ENCODE results near the gene TRIM41.
A peak's percentile ranks its signal among the peaks of the same experiment; 100 is the strongest.
"Not testable (repeated sequence)": the region's sequence is repeated elsewhere in the genome, so short reads cannot be mapped to it uniquely, and the experiment has no call there.

TRIM41 gene

DNA sequence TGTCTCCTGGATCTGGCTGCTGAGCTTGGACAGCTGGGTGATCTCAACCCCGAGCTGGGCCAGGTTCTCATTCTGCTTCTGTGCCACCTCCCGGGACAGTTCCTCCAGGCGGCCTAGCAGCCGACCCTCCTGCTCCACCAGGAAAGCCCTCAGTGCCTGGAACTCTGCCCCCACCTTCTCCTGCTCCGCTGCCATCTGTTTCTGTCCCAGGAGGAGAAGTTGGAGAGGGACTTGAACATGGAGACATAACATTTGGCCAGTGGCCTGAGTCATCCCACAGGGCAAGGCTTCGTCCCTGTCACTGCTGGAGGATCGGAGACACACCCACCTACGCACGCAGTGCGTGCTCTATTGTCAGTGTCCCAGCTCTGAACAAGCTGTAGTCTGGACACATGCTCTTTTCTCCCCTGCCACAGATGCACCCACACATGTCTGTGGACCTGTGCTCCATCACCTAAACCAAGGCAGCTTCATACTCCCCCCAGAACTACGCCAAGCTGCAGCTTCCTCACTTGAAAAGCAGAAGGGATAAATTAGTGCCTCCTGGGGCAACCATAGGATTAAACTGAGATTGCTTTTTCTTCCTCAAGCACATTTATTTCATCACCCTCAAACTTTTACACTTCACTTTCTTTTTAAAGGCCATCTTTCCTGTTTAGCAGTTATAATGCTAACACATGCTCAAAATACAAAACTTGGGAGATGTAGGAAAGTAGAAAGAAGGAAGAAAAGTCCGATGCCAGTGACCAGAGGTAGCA lies 23.0 kb upstream of the TRIM41 start:
- Mint-ChIP-seq H3K36me3 (ENCODE audit: low read depth) (no peaks in the 10 kb centered on the region), H3K27ac (no peak overlapping the region), H3K4me3 (no peak overlapping the region), H3K4me1 (ENCODE audit: low read depth) (peaks cover 7% of the 10 kb centered on the region), H3K9me3 (no peaks in the 10 kb centered on the region), H3K27me3 (peaks cover 14% of the 10 kb centered on the region)
- DNase-seq: no peak

DNA sequence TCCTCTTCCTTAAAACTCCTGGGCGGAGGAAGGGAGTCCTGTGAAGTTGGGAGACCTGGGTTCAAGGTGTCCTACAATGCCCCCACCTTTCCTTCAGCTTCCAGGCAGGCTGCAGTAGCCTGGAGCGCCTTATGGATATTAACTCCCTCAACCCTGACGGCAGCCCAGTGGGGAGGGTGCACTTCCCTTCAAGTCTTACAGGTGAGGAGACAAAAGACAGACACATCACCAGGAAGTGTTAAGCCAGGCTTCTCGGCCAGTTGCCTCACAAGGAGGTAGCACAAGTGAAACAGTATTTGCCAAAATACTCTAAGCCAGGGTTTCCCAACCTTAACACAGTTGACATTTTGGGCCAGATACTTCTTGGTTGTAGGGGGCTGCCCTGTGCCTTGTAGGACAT lies 22.3 kb upstream of the TRIM41 start:
- H3K27me3 Mint-ChIP-seq: peaks cover 20% of the 10 kb centered on the region
- H3K4me3 Mint-ChIP-seq: no peak overlapping the region

DNA sequence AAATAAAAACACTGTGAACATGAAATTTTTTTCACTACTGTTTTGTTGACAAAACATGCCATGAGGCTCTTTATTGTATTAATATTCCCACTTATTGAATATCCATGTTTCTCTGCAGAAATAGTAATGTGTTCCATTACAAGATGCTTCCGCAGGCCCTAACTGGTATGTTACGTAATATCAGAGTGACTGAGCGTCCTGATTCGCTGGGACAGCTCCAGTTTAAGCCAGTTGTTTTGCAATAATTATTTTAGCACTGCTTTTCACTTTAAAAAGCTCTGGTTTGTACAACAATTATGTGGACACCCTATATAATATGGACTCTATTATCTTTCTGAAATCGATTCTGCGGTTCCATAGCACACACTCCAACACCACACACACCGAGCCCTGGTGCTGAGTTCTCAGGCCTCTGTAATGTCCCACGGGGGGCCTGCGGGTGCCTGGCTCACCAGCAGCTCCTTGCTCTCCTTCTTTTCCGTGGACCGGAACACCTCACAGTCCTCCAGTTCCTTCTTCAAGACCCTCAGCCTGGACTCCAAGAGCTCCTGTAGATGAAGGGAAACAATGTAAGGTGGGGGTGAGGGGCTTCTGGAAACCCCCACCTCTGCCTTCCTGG lies 19.9 kb upstream of the TRIM41 start:
- H3K27ac Mint-ChIP-seq: no peak overlapping the region
- peak overlapping the region; percentile 75 for H3K4me3 Mint-ChIP-seq
- no peak for DNase-seq
- peaks cover 32% of the 10 kb centered on the region for H3K4me1 Mint-ChIP-seq (ENCODE audit: low read depth)
- peaks cover 32% of the 10 kb centered on the region for H3K27me3 Mint-ChIP-seq
- H3K9me3 Mint-ChIP-seq: no peaks in the 10 kb centered on the region
- peaks cover 4% of the 10 kb centered on the region for H3K36me3 Mint-ChIP-seq (ENCODE audit: low read depth)

More for the DNA sequence above, 22.3 kb upstream of the TRIM41 start:
- Mint-ChIP-seq H3K27ac (no peak overlapping the region), H3K4me1 (ENCODE audit: low read depth) (peaks cover 12% of the 10 kb centered on the region), H3K36me3 (ENCODE audit: low read depth) (no peaks in the 10 kb centered on the region), H3K9me3 (no peaks in the 10 kb centered on the region)
- no peak for DNase-seq

DNA sequence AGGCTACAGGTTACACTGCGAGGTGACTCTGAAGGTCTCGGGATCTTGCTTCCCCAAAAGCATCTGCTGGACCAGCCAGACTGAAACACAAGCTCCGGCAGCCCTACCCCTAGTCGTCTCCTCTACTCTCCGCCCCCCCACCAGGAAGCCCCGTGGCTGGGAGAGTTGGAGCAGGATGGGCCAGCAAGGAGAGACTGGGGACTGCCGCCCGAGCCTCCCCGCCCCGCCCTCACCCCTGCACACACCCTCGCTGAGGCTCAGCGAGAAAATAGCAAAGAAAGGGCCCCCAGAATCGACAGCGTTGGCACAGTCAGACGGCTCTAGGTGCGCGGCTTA lies 19.3 kb upstream of the TRIM41 start:
- Mint-ChIP-seq H3K9me3 (no peaks in the 10 kb centered on the region), H3K36me3 (ENCODE audit: low read depth) (peaks cover 4% of the 10 kb centered on the region), H3K4me3 (peak overlapping the region; percentile 75), H3K4me1 (ENCODE audit: low read depth) (peaks cover 34% of the 10 kb centered on the region), H3K27ac (no peak overlapping the region), H3K27me3 (peaks cover 32% of the 10 kb centered on the region)
- DNase-seq: no peak

DNA sequence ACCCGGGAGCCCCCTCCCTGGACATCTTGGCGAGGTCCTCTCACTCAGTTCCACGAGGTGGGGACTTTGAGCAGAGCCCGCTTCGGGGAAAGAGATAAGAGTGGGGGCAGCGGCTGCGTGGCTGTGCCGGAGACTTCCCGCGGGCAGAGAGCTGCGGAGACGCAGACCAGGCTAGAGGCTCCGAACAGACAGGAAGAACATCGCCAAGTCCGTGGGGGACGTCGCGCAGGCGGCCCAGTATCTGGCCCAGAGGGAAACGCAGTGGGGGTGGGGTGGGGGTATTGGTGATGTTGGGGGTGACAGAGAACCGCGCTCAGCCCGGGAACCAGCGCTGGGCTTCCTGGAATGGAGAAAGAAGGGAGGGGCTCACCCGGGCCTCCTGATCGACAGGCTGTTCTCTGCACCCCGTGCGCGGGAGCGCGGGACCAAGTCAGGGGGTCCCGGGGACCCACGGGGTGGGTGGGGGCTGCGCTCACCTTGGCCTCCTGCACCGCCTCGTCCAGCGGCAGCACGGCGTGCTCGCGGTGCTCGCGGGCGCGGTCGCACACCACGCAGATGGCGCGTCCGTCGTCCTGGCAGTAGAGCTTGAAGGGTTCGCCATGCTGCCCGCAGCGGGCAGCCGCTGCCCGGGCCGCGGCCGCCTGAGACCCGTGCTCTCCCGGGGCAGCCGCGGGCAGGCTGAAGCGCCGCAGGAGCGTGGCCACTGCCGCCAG lies 18.8 kb upstream of the TRIM41 start:
- Mint-ChIP-seq H3K4me3 (peak overlapping the region; percentile 75), H3K27me3 (peaks cover 32% of the 10 kb centered on the region), H3K27ac (peak overlapping the region; percentile 22), H3K36me3 (ENCODE audit: low read depth) (peaks cover 4% of the 10 kb centered on the region), H3K4me1 (ENCODE audit: low read depth) (peaks cover 34% of the 10 kb centered on the region), H3K9me3 (no peaks in the 10 kb centered on the region)
- DNase-seq: peak; percentile 60

DNA sequence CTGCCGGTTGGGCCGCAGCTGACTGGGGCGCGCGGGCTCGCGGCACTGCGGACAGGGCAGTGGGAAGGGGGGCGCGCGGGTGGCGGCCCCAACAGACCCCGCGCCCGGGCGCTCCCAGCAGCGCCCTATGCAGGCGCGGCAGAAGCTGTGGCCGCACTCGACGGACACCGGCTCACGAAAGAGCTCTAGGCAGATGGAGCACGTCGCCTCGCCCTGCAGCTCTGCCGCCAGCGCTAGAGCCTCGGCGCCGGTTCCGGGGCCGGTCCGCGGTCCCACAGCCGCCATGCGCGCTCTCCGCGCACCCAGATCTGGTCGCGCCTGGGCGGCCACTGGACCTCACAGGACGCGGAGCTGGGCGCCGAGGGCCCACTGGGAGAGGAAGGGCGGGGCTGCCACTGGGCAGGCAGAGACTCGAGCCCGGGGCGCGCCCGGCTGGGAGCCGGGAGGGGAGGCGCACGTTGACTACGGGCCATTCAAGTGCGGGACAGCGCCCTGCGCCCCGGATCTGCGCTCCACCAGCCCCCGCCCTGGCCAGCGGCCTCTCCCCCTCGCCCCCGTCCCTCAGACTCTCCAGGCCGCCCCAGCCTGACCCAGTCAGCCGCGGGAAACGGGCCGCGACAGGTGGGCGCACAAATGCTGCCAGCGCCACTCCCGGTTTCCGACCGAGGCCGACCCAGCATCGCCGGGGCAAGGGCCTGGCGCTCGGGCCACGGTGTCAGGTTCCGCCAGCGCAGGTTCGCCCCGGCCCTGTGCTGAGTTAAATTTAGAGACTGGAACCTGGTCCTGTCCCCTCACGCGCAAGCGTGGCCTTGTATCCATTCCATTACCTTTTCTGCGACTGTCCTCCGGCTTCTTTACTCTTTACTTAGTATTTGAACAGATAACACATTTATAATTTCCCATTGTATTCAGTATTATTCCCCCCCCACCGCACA lies 18.0 kb upstream of the TRIM41 start, which contains the start of gene TRIM7:
Gene TRIM7, minus strand, starts transcription at position 371 of the 935 bp plus-strand sequence. Its CDS starts 86 bp downstream, at position 285.
- H3K27me3 Mint-ChIP-seq: peaks cover 32% of the 10 kb centered on the region
- H3K4me3 Mint-ChIP-seq: peak within 1 kb of the TSS; percentile 84
- H3K9me3 Mint-ChIP-seq: no peaks in the 10 kb centered on the region
- peaks cover 4% of the 10 kb centered on the region for H3K36me3 Mint-ChIP-seq (ENCODE audit: low read depth)
- H3K4me1 Mint-ChIP-seq (ENCODE audit: low read depth): peaks cover 34% of the 10 kb centered on the region
- peak; percentile 64 for DNase-seq
- peak within 1 kb of the TSS; percentile 95 for H3K27ac Mint-ChIP-seq

DNA sequence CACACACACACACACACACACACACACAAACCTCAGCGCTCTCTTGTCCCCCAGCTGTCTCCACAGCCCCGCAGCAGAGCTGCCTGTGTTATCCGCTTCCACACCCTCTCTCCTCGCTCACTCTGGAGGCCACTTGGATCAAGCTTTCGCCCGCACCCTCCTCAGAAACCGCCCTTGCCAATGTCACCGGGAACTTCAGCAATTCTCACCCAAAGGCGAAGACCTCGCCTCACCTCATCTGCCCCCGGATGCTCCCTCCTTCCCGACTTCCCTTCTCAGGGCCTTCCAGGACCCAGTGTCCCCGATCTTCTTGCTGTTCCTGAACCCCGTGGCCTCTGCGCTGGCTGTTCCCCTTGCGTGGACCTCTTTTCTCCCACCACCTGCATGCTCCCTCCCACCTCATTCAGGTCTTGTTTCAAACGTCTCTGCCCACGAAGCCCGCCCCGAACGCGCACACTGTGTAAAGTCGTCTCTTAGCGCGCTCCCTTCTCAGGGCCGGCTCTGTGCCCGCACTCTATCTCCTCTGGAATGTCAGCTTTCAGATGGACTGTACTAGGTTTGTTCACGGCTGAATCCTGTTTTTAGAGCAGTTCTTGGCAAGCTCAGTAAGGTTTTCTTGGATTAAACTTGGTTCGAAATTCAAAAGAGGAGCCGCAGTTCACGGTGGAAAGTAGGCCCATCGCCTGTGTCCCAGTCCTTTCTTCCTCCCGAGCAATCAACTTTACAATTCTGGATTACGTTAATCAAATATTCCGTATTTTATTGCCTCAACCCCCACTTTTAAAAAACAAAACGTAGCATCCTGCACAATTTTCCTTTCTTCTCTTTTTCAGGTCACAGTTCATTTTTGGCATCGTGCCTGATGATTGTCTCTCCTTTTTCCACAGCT lies 17.1 kb upstream of the TRIM41 start:
- Mint-ChIP-seq H3K9me3 (no peaks in the 10 kb centered on the region), H3K36me3 (ENCODE audit: low read depth) (peaks cover 4% of the 10 kb centered on the region), H3K4me3 (peak overlapping the region; percentile 84), H3K4me1 (ENCODE audit: low read depth) (peaks cover 37% of the 10 kb centered on the region), H3K27me3 (peaks cover 32% of the 10 kb centered on the region), H3K27ac (peak overlapping the region; percentile 95)
- DNase-seq: peak; percentile 64

DNA sequence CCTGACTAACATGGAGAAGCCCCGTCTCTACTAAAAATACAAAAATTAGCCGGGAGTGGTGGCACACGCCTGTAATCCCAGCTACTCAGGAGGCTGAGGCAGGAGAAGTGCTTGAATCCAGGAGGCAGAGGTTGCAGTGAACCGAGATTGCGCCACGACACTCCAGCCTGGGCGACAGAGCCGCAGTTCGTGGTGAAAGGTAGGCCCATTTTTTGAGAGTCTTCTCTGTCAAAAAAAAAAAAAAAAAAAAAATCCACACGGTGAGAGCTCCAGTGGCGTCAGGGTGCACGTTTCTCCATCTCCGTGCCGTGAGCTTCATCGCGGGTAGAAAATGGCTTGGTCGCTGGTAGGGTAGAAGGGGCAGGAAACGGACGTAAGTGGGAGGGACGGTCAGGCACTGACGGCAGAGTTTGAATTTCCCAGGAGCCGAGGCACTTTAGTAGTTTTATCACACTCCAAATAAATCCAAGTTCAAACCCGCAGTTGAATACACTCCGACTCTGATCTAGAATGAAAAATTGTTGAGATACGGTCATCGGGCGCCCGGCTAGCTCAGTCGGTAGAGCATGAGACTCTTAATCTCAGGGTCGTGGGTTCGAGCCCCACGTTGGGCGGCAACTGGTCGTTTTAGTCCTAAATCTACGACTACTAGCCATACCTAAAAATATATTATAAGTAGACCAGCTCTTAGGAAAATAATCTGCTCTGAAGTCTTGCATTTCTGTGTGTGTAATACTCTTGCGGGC lies 15.7 kb upstream of the TRIM41 start:
- H3K27me3 Mint-ChIP-seq: peaks cover 32% of the 10 kb centered on the region
- H3K27ac Mint-ChIP-seq: peak overlapping the region; percentile 95
- peak; percentile 92 for DNase-seq
- H3K9me3 Mint-ChIP-seq: no peaks in the 10 kb centered on the region
- peaks cover 41% of the 10 kb centered on the region for H3K4me1 Mint-ChIP-seq (ENCODE audit: low read depth)
- peaks cover 4% of the 10 kb centered on the region for H3K36me3 Mint-ChIP-seq (ENCODE audit: low read depth)
- H3K4me3 Mint-ChIP-seq: peak overlapping the region; percentile 84

DNA sequence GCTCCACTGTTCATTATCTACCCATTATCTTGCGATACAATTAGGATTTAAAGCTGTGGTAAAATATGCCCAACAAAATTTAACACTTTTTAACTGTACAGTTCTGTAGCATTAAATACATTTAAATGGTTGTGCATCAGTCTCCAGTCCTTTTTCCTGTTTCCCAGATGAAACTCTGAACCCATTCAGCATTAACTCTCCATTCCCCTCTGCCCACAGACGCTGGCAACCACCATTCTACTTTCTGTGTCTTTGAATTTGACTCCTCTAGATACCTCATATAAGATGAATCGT lies 15.2 kb upstream of the TRIM41 start:
- Mint-ChIP-seq H3K4me3 (peak overlapping the region; percentile 84), H3K36me3 (ENCODE audit: low read depth) (peaks cover 4% of the 10 kb centered on the region), H3K4me1 (ENCODE audit: low read depth) (peaks cover 41% of the 10 kb centered on the region), H3K9me3 (no peaks in the 10 kb centered on the region), H3K27ac (peak overlapping the region; percentile 95), H3K27me3 (peaks cover 32% of the 10 kb centered on the region)
- no peak for DNase-seq

DNA sequence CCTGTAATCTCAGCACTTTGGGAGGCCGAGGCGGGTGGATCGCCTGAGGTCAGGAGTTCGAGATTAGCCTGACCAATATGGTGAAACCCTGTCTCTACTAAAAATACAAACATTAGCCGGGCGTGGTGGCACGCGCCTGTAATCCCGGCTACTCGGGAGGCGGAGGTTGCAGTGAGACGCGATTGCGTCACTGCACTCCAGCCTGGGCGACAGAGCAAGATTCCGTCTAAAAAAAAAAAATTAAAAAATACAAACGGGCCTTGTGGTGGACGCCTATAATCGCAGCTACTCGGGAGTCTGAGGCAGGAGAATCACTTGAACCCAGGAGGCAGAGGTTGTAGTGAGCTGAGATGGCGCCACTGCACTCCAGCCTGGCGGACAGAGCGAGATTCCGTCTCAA lies 14.1 kb upstream of the TRIM41 start:
- Mint-ChIP-seq H3K4me1 (ENCODE audit: low read depth) (peaks cover 39% of the 10 kb centered on the region), H3K27me3 (peaks cover 24% of the 10 kb centered on the region)
- not testable (repeated sequence) for H3K4me3 Mint-ChIP-seq; H3K27ac Mint-ChIP-seq; DNase-seq; H3K9me3 Mint-ChIP-seq; H3K36me3 Mint-ChIP-seq (ENCODE audit: low read depth)

DNA sequence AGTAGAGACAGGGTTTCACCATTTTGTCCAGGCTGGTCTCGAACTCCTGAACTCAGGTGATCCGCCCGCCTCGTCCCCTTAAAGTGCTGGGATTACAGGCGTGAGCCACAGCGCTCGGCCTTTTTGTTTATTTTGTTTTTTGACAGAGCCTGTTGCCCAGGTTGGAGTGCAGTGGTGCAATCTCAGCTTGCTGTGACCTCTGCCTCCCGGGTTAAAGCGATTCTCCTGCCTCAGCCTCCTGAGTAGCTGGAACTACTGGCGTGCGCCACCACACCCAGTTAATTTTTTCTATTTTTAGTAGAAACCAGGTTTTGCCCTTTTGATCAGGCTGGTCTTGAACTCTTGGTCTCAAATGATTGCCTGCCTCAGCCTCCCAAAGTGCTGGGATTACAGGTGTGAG lies 12.9 kb upstream of the TRIM41 start:
- not testable (repeated sequence) for DNase-seq; H3K4me3 Mint-ChIP-seq; H3K36me3 Mint-ChIP-seq (ENCODE audit: low read depth); H3K27ac Mint-ChIP-seq; H3K9me3 Mint-ChIP-seq
- peaks cover 17% of the 10 kb centered on the region for H3K27me3 Mint-ChIP-seq
- H3K4me1 Mint-ChIP-seq (ENCODE audit: low read depth): peaks cover 36% of the 10 kb centered on the region

DNA sequence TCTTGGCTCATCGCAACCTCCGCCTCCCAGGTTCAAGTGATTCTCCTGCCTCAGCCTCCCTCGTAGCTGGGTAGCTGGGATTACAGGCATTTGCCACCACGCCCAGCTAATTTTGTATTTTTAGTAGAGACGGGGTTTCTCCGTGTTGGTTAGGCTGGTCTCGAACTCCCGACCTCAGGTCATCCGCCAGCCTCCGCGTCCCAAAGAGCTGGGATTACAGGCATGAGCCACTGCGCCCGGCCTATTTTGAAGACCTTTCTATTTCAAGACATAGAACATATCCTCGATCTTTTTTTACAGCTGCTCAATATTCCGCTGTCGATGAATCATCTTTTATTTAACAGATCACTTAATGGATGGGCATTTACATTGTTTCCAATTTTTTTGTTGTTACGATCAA lies 12.4 kb upstream of the TRIM41 start:
- not testable (repeated sequence) for H3K4me3 Mint-ChIP-seq; H3K27ac Mint-ChIP-seq; H3K36me3 Mint-ChIP-seq (ENCODE audit: low read depth); DNase-seq; H3K9me3 Mint-ChIP-seq
- H3K4me1 Mint-ChIP-seq (ENCODE audit: low read depth): peaks cover 32% of the 10 kb centered on the region
- peaks cover 13% of the 10 kb centered on the region for H3K27me3 Mint-ChIP-seq

DNA sequence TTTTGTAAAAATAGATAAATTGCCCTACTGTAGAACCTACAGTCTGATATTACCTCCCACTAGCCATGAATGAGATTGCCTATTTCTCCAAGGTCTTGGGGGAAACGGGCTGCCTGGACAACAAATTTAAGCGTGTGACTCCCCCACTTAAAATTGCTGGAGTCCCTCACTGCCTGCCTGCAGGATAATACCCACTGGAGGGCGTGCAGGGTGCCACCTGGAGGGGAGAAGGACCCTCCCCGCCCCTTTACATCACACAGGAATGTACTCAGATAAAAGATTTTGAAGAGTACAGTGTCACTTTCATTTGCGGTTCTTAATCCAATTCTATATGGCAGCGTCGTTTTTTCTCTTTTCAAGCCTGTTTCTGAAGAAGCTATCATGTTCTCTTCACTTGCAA lies 11.9 kb upstream of the TRIM41 start:
- peaks cover 29% of the 10 kb centered on the region for H3K4me1 Mint-ChIP-seq (ENCODE audit: low read depth)
- DNase-seq: no peak
- H3K27ac Mint-ChIP-seq: no peak overlapping the region
- H3K27me3 Mint-ChIP-seq: peaks cover 8% of the 10 kb centered on the region
- peaks cover 4% of the 10 kb centered on the region for H3K36me3 Mint-ChIP-seq (ENCODE audit: low read depth)
- H3K9me3 Mint-ChIP-seq: no peaks in the 10 kb centered on the region
- H3K4me3 Mint-ChIP-seq: no peak overlapping the region
